HEK293 (cell line): ENCODE measurements around the gene MMP25.
A peak's percentile ranks its signal among the peaks of the same experiment; 100 is the strongest.

ENCODE experiments used
- CTCF ChIA-PET: fragments of 350-600 bp; formaldehyde crosslinking; extraction: SDS; loops from one replicate; lab custom pipeline; 2021; ENCODE audit warnings: antibody characterized with exemption; lab: Yijun Ruan, JAX
- POLR2A ChIA-PET: fragments of 300-600 bp; formaldehyde crosslinking; extraction: SDS; loops from one replicate; lab custom pipeline; 2020; ENCODE audit warnings: antibody characterized with exemption, inconsistent platforms; lab: Yijun Ruan, JAX
- H3K27ac ChIP-seq: fragments of 200-500 bp; sonication (Bioruptor generic); 2 replicates; pipeline ENCODE4 v1.5.1; 2014; ENCODE audit warnings: low read depth, low read length, control low read depth, inconsistent platforms; ENCODE audit errors: extremely low read depth
- H3K36me3 ChIP-seq, 2 experiments: fragments of 200-500 bp in 1 of 2; sonication (Bioruptor generic) in 1 of 2; 1 replicate in 1 of 2; 2 replicates in 1 of 2; pipeline ENCODE4 v1.5.1; 2014 to 2017; ENCODE audit warnings: inconsistent platforms in 2 of 2, low read length in 2 of 2; ENCODE audit not compliant: control insufficient read depth in 2 of 2, insufficient read depth in 1 of 2
- H3K4me1 ChIP-seq: fragments of 200-500 bp; sonication (Bioruptor generic); 2 replicates; pipeline ENCODE4 v1.5.1; 2014; ENCODE audit warnings: mild to moderate bottlenecking, low read length, inconsistent platforms; ENCODE audit not compliant: control insufficient read depth, insufficient read depth
- H3K4me3 ChIP-seq: 2 replicates; pipeline ENCODE4 v1.5.1; 2011; ENCODE audit warnings: low read depth, mild to moderate bottlenecking, control low read depth, low read length, moderate library complexity
- H3K9me3 ChIP-seq: fragments of 200-500 bp; sonication (Bioruptor generic); 2 replicates; pipeline ENCODE4 v1.5.1; 2014; ENCODE audit warnings: low read depth, low read length, inconsistent platforms; ENCODE audit not compliant: control insufficient read depth, insufficient read depth
- GLI4 ChIP-seq: fragments of 450-650 bp; formaldehyde crosslinking; IDR thresholded peaks from 2 replicates; pipeline ENCODE4 v1.5.1; 2016; ENCODE audit warnings: missing biosample characterization, missing genetic modification characterization
- MZF1 ChIP-seq: fragments of 450-650 bp; formaldehyde crosslinking; IDR thresholded peaks from 2 replicates; pipeline ENCODE4 v1.5.1; 2017; ENCODE audit warnings: missing biosample characterization, missing genetic modification characterization, borderline replicate concordance
- PRDM10 ChIP-seq: fragments of 450-650 bp; formaldehyde crosslinking; IDR thresholded peaks from 2 replicates; pipeline ENCODE4 v1.5.1; 2016; ENCODE audit warnings: missing biosample characterization, missing genetic modification characterization
- RBAK ChIP-seq: fragments of 450-650 bp; formaldehyde crosslinking; IDR thresholded peaks from 2 replicates; pipeline ENCODE4 v1.5.1; 2016; ENCODE audit warnings: missing biosample characterization, missing genetic modification characterization
- SP2 ChIP-seq: fragments of 450-650 bp; formaldehyde crosslinking; IDR thresholded peaks from 2 replicates; pipeline ENCODE4 v1.5.1; 2016; ENCODE audit warnings: missing biosample characterization, missing genetic modification characterization
- ZBTB20 ChIP-seq: fragments of 450-650 bp; formaldehyde crosslinking; IDR thresholded peaks from 2 replicates; pipeline ENCODE4 v1.5.1; 2016; ENCODE audit warnings: missing biosample characterization, missing genetic modification characterization
- ZBTB7A ChIP-seq: fragments of 450-650 bp; formaldehyde crosslinking; IDR thresholded peaks from 2 replicates; pipeline ENCODE4 v1.5.1; 2016; ENCODE audit warnings: low read depth, missing biosample characterization, missing genetic modification characterization
- ZNF132 ChIP-seq: fragments of 450-650 bp; formaldehyde crosslinking; IDR thresholded peaks from 2 replicates; pipeline ENCODE4 v1.5.1; 2017; ENCODE audit warnings: missing biosample characterization, missing genetic modification characterization, borderline replicate concordance
- ZNF26 ChIP-seq: fragments of 450-650 bp; formaldehyde crosslinking; IDR thresholded peaks from 2 replicates; pipeline ENCODE4 v1.5.1; 2016; ENCODE audit warnings: missing biosample characterization, missing genetic modification characterization
- ZNF501 ChIP-seq: fragments of 450-650 bp; formaldehyde crosslinking; IDR thresholded peaks from 2 replicates; pipeline ENCODE4 v1.5.1; 2016; ENCODE audit warnings: missing biosample characterization, missing genetic modification characterization
- ZNF518A ChIP-seq: fragments of 450-650 bp; formaldehyde crosslinking; conservative IDR thresholded peaks from 2 replicates; pipeline ENCODE4 v1.5.1; 2016; ENCODE audit warnings: low read depth, missing biosample characterization, missing genetic modification characterization
- ZNF677 ChIP-seq: fragments of 450-650 bp; IDR thresholded peaks from 2 replicates; pipeline ENCODE4 v1.5.0; 2018; ENCODE audit warnings: missing biosample characterization, mild to moderate bottlenecking, missing genetic modification characterization, moderate library complexity
- ZNF704 ChIP-seq: fragments of 450-650 bp; formaldehyde crosslinking; IDR thresholded peaks from 2 replicates; pipeline ENCODE4 v1.5.1; 2016; ENCODE audit warnings: missing biosample characterization, missing genetic modification characterization
- ZNF785 ChIP-seq: fragments of 450-650 bp; formaldehyde crosslinking; IDR thresholded peaks from 2 replicates; pipeline ENCODE4 v1.5.1; 2016; ENCODE audit warnings: missing biosample characterization, missing genetic modification characterization
- ZSCAN5A ChIP-seq: fragments of 450-650 bp; formaldehyde crosslinking; IDR thresholded peaks from 2 replicates; pipeline ENCODE4 v1.5.1; 2016; ENCODE audit warnings: missing biosample characterization, missing genetic modification characterization
- ZXDB ChIP-seq: fragments of 450-650 bp; formaldehyde crosslinking; IDR thresholded peaks from 2 replicates; pipeline ENCODE4 v1.5.1; 2016; ENCODE audit warnings: missing biosample characterization, missing genetic modification characterization

The MMP25 gene

GRCh38 chr16:2999929-3000328 is 46.4 kb upstream of the MMP25 start:
- POLR2A ChIA-PET = interaction anchor here (0.6 to 12.4 kb wide), 2 partner anchors 24 to 133 kb away, joined by 3 to 247 read pairs; partner anchors contain the start of genes CLDN6, HCFC1R1, THOC6 and TNFRSF12A

GRCh38 chr16:3000540-3000939 is 45.8 kb upstream of the MMP25 start:
- no peaks in the 10 kb centered on the region for H3K36me3 ChIP-seq
- H3K4me3 ChIP-seq = no peak overlapping the region
- ChIA-PET POLR2A (interaction anchor here (0.6 to 12.4 kb wide), 2 partner anchors 23 to 133 kb away, joined by 3 to 247 read pairs; partner anchors contain the start of genes CLDN6, HCFC1R1, THOC6 and TNFRSF12A), CTCF (interaction anchor here (9.6 kb wide), 1 partner anchor 30 kb away, joined by 149 read pairs; no protein-coding TSS in a partner anchor)
- no peak overlapping the region for H3K27ac ChIP-seq
- no peak for TF ChIP-seq ZXDB (tag by site-specific recombination)
- peak; percentile 8; the same call in 1 of the 2 replicates for TF ChIP-seq SP2 (tag by site-specific recombination)
- no peaks in the 10 kb centered on the region for H3K4me1 ChIP-seq
- H3K9me3 ChIP-seq = no peaks in the 10 kb centered on the region

More at GRCh38 chr16:2999929-3000328, 46.4 kb upstream of the MMP25 start:
- no peak for TF ChIP-seq ZNF785 (tag by site-specific recombination)
- peak; percentile 97 for TF ChIP-seq PRDM10 (tag by site-specific recombination)
- TF ChIP-seq SP2 (tag by site-specific recombination) = peak; percentile 29; the same call in 1 of the 2 replicates
- TF ChIP-seq ZBTB7A = no peak
- Histone ChIP-seq H3K27ac (no peak overlapping the region), H3K4me1 (no peaks in the 10 kb centered on the region), H3K4me3 (no peak overlapping the region), H3K36me3 (no peaks in the 10 kb centered on the region), H3K9me3 (no peaks in the 10 kb centered on the region)
- CTCF ChIA-PET = interaction anchor here (9.6 kb wide), 1 partner anchor 31 kb away, joined by 149 read pairs; no protein-coding TSS in a partner anchor

- no peak overlapping the region for H3K4me3 ChIP-seq
- H3K36me3 ChIP-seq = no peaks in the 10 kb centered on the region
- no peaks in the 10 kb centered on the region for H3K9me3 ChIP-seq
- H3K27ac ChIP-seq = no peak overlapping the region
- POLR2A ChIA-PET = interaction anchor here (12.4 kb wide), 1 partner anchor 22 kb away, joined by 247 read pairs; the partner anchor contains the start of genes CLDN6, HCFC1R1, THOC6 and TNFRSF12A
- CTCF ChIA-PET = interaction anchor here (1.3 to 9.6 kb wide), 2 partner anchors 19 to 30 kb away, joined by 4 to 149 read pairs; partner anchors contain the start of gene TNFRSF12A
- H3K4me1 ChIP-seq = no peaks in the 10 kb centered on the region
- TF ChIP-seq ZNF26 (no peak), MZF1 (no peak), ZNF501 (tag by site-specific recombination) (no peak), RBAK (tag by site-specific recombination) (no peak), ZBTB20 (tag by site-specific recombination) (no peak), ZNF704 (tag by site-specific recombination) (no peak), ZNF132 (tag by site-specific recombination) (no peak), ZNF518A (tag by site-specific recombination) (no peak), ZXDB (tag by site-specific recombination) (no peak), ZSCAN5A (tag by site-specific recombination) (no peak), ZNF677 (tag by site-specific recombination) (no peak), GLI4 (tag by site-specific recombination) (no peak)
Measured at GRCh38 chr16:3001316-3001715, 45.0 kb upstream of the MMP25 start.
